K562 (cell line): Measurements from ENCODE around the gene SLC39A11. TPM values are rescaled to one million over a fixed set of nuclear protein-coding genes. Genes with fewer than 3 reads are reported as not detected.

ENCODE experiments used
- ATAC-seq: fragments of 200-7000 bp; cut with Tn5 transposase; 3 replicates; pipeline ENCODE4 v1.9.1; 2020; ENCODE audit warnings: moderate library complexity
- BruUV-seq: library from RNA; stranded (reverse); fragments of 400-500 nt; replicated peaks from 2 replicates; lab custom pipeline; 2021; lab: Mats Ljungman, UMichigan
- CTCF ChIA-PET: fragments of 300-600 bp; formaldehyde crosslinking; extraction: SDS; loops from one replicate; lab custom pipeline; 2021; ENCODE audit warnings: low intra/inter-chr PET ratio; lab: Yijun Ruan, JAX
- POLR2A ChIA-PET: fragments of 300-600, 350-650 bp; sonication (Branson Sonifier 250); formaldehyde crosslinking; extraction: SDS; loops from one replicate; lab custom pipeline; 2021; ENCODE audit warnings: antibody characterized with exemption, inconsistent platforms; lab: Yijun Ruan, JAX
- DNase-seq, 4 experiments: peaks; one replicate each; pipeline versions ENCODE4 v3.0.0 to v3.0.0-alpha.2; 2011 to 2018; ENCODE audit warnings: low spot score in 3 of 4, mixed read lengths in 3 of 4; ENCODE audit errors: extremely low read depth in 1 of 4
- FAIRE-seq: peaks from 2 replicates; lab custom pipeline; 2011; peaks lifted over from hg19 to GRCh38; lab: Jason Lieb, UNC
- H2AFZ ChIP-seq: 2 replicates; pipeline ENCODE4 v1.6.0; 2011; ENCODE audit warnings: low read depth, low read length, control low read depth, inconsistent platforms
- H3K27ac ChIP-seq: fragments of 200-600 bp; 3 replicates; pipeline ENCODE4 v1.8.0; 2011; ENCODE audit warnings: low read depth, mild to moderate bottlenecking, control low read depth, inconsistent platforms, low read length, moderate library complexity, mixed read lengths; ENCODE audit errors: extremely low read depth
- H3K27me3 ChIP-seq, 2 experiments: fragments of 300-600 bp in 1 of 2; 2 replicates in 1 of 2; 3 replicates in 1 of 2; pipeline versions ENCODE4 v1.6.0 to v1.8.0; 2011; ENCODE audit warnings: inconsistent platforms in 2 of 2, low read length in 2 of 2, mild to moderate bottlenecking in 1 of 2, mixed read lengths in 1 of 2, moderate library complexity in 1 of 2; ENCODE audit not compliant: control insufficient read depth in 2 of 2, insufficient read depth in 2 of 2
- H3K36me3 ChIP-seq: fragments of 300-600 bp; 3 replicates; pipeline ENCODE4 v1.8.0; 2011; ENCODE audit warnings: mild to moderate bottlenecking, low read length, inconsistent platforms; ENCODE audit not compliant: control insufficient read depth, insufficient read depth
- H3K4me1 ChIP-seq, 2 experiments: fragments of 200-600 bp in 1 of 2; replicated peaks in 1 of 2; 2 replicates in 1 of 2; 3 replicates in 1 of 2; pipeline versions ENCODE4 v1.5.1 to v1.8.0; 2011; ENCODE audit warnings: inconsistent platforms in 2 of 2, low read length in 2 of 2, mild to moderate bottlenecking in 1 of 2, mixed read lengths in 1 of 2, moderate library complexity in 1 of 2; ENCODE audit not compliant: control insufficient read depth in 2 of 2, insufficient read depth in 2 of 2
- H3K4me2 ChIP-seq: 2 replicates; pipeline ENCODE4 v1.6.1; 2011; ENCODE audit warnings: low read length, control low read depth, inconsistent platforms, mixed read lengths; ENCODE audit not compliant: insufficient read depth
- H3K4me3 ChIP-seq: fragments of 200-600 bp; sonication (generic), shearing (Covaris generic); 2 replicates; pipeline ENCODE4 v1.5.1; 2016; ENCODE audit warnings: control low read depth, inconsistent platforms
- H3K79me2 ChIP-seq: fragments of 200-600 bp; 3 replicates; pipeline ENCODE4 v1.8.0; 2011; ENCODE audit warnings: low read length, inconsistent platforms; ENCODE audit not compliant: control insufficient read depth, insufficient read depth
- H3K9ac ChIP-seq, 2 experiments: 2 replicates each; pipeline versions ENCODE4 v1.6.0 to v1.6.1; 2011; ENCODE audit warnings: low read depth in 2 of 2, low read length in 2 of 2, control low read depth in 1 of 2, inconsistent platforms in 1 of 2, mild to moderate bottlenecking in 1 of 2, mixed read lengths in 1 of 2; ENCODE audit not compliant: insufficient read depth in 1 of 2
- H3K9me1 ChIP-seq: one replicate; pipeline ENCODE4 v1.6.0; 2011; ENCODE audit warnings: inconsistent platforms, mild to moderate bottlenecking, low read length, moderate library complexity; ENCODE audit not compliant: control insufficient read depth, insufficient read depth
- H3K9me3 ChIP-seq: replicated peaks from 2 replicates; pipeline ENCODE4 v1.5.1; 2011; ENCODE audit warnings: low read depth, low read length, inconsistent platforms; ENCODE audit not compliant: control insufficient read depth, insufficient read depth
- H4K20me1 ChIP-seq: replicated peaks from 2 replicates; pipeline ENCODE4 v1.6.1; 2011; ENCODE audit warnings: low read length, inconsistent platforms, mixed read lengths; ENCODE audit not compliant: control insufficient read depth, insufficient read depth
- BRD9 ChIP-seq: fragments of 450-650 bp; IDR thresholded peaks from 2 replicates; pipeline ENCODE4 v1.6.1; 2018; ENCODE audit warnings: low read depth; ENCODE audit not compliant: partially characterized antibody
- C11orf30 ChIP-seq: fragments of 450-650 bp; IDR thresholded peaks from 2 replicates; pipeline ENCODE4 v1.6.1; 2016; ENCODE audit warnings: low read depth, mild to moderate bottlenecking
- CBX2 ChIP-seq: fragments of 200-600 bp; sonication (generic); IDR thresholded peaks from one replicate; pipeline ENCODE4 v1.6.1; 2012; ENCODE audit warnings: mild to moderate bottlenecking, low read length, inconsistent platforms; ENCODE audit not compliant: insufficient read depth, poor library complexity, severe bottlenecking
- HDAC1 ChIP-seq, 2 experiments: fragments of 450-650 bp; IDR thresholded peaks; 2 replicates each; pipeline ENCODE4 v1.6.1; 2016 to 2017; ENCODE audit warnings: inconsistent platforms in 1 of 2, mild to moderate bottlenecking in 1 of 2, moderate library complexity in 1 of 2
- KDM4B ChIP-seq, 2 experiments: fragments of 450-650 bp in 1 of 2; sonication (generic) in 1 of 2; IDR thresholded peaks; 2 replicates each; pipeline ENCODE4 v1.6.1; 2016 to 2017; ENCODE audit warnings: borderline replicate concordance in 2 of 2, antibody characterized with exemption in 1 of 2, low read depth in 1 of 2, mild to moderate bottlenecking in 1 of 2
- KLF13 ChIP-seq: fragments of 450-650 bp; IDR thresholded peaks from 2 replicates; pipeline ENCODE4 v1.6.1; 2016; ENCODE audit warnings: missing genetic modification characterization, low read depth, mild to moderate bottlenecking, missing compliant biosample characterization, moderate library complexity, borderline replicate concordance
- MAFF ChIP-seq: IDR thresholded peaks from 2 replicates; pipeline ENCODE4 v1.6.1; 2012; ENCODE audit warnings: low read length, improper control_type of control experiment
- MAFG ChIP-seq: fragments of 450-650 bp; conservative IDR thresholded peaks from 2 replicates; pipeline ENCODE4 v1.6.1; 2016; ENCODE audit warnings: missing genetic modification characterization, missing compliant biosample characterization
- MAFK ChIP-seq: IDR thresholded peaks from 2 replicates; pipeline ENCODE4 v1.6.1; 2011; ENCODE audit warnings: low read length, improper control_type of control experiment
- SRF ChIP-seq, 2 experiments: fragments of 250-450, 450-650 bp in 1 of 2; sonication (Bioruptor Pico) in 1 of 2; sonication (generic) in 1 of 2; formaldehyde crosslinking; IDR thresholded peaks; 2 replicates each; pipeline versions ENCODE4 v1.5.0 to v1.5.1; 2020 to 2022; ENCODE audit warnings: mild to moderate bottlenecking in 1 of 2, missing genetic modification reagents in 1 of 2
- ZNF316 ChIP-seq: fragments of 450-650 bp; IDR thresholded peaks from 2 replicates; pipeline ENCODE4 v1.6.1; 2016
- ZNF584 ChIP-seq: fragments of 200-800 bp; sonication (Bioruptor generic); IDR thresholded peaks from 2 replicates; pipeline ENCODE4 v1.6.1; 2016; ENCODE audit warnings: low read depth, mild to moderate bottlenecking, missing genetic modification characterization, missing compliant biosample characterization
- WGBS: fragments of 100-300 bp; shearing (Covaris generic); methylation state at CpG from one replicate; pipeline ENCODE4 v1.1.6; 2016; ENCODE audit warnings: low coverage, mixed read lengths; ENCODE audit not compliant: insufficient coverage; ENCODE audit errors: missing lambda C conversion rate; 5-methylcytosine and 5-hydroxymethylcytosine counted together
- in situ Hi-C: fragments of 300-500 bp; cut with MboI; formaldehyde crosslinking; loops from 4 replicates; pipeline ENCODE4 v1.15.0; 2018; ENCODE audit warnings: inconsistent platforms, mixed read lengths
- intact Hi-C: fragments of 100-400 bp; cut with micrococcal nuclease; formaldehyde crosslinking; loops from 2 replicates; pipeline ENCODE4 v1.14.2; 2022
- polyA plus RNA-seq, 8 experiments: library from polyadenylated mRNA; depleted of rRNA in 4 of 8; stranded (reverse) in 5 of 8; unstranded in 3 of 8; fragments of >200 nt; fragmentation: Nextera tagmentation in 2 of 8; fragmentation: Illumina TruSeq in 1 of 8; extraction: Ambion mirVana in 2 of 8; extraction: Trizol in 1 of 8; gene quantifications; 2 replicates each; pipeline versions ENCODE4 v1.2.1 to v1.2.3, GENCODE V29; 2011 to 2014; ENCODE audit warnings: inconsistent platforms in 1 of 8, missing spikeins in 1 of 8
- total RNA-seq, 7 experiments: library from RNA; depleted of rRNA in 6 of 7; stranded (reverse); fragments of >200 nt in 6 of 7; fragmentation: Illumina TruSeq in 2 of 7; extraction: Trizol in 2 of 7; gene quantifications; 2 replicates each; pipeline versions ENCODE4 v1.2.1 to v1.2.3, GENCODE V29; 2011 to 2021; ENCODE audit warnings: low replicate concordance in 1 of 7
- TF ChIP-seq, protein P1 (sequence below): fragments of 450-650 bp; formaldehyde crosslinking; IDR thresholded peaks from 2 replicates; pipeline ENCODE4 v1.4.0; 2020; ENCODE audit warnings: mild to moderate bottlenecking, mixed read lengths
- TF ChIP-seq, protein P2 (sequence below): fragments of 450-650 bp; conservative IDR thresholded peaks from 2 replicates; pipeline ENCODE4 v1.6.1; 2016; ENCODE audit warnings: missing genetic modification characterization, low read depth, mild to moderate bottlenecking, control low read depth, missing compliant biosample characterization
- TF ChIP-seq, protein P3 (sequence below): sonication (generic); formaldehyde crosslinking; IDR thresholded peaks from 2 replicates; pipeline ENCODE4 v1.8.0; 2022; ENCODE audit warnings: missing genetic modification reagents, mild to moderate bottlenecking, borderline replicate concordance

Gene SLC39A11
- total and polyA plus RNA-seq, 9 of the 15 experiments (the other 6 are each of a cell fraction or from before 2014, with no cell fraction given): 10.5 to 26.4 (median 13.4) TPM

DNA sequence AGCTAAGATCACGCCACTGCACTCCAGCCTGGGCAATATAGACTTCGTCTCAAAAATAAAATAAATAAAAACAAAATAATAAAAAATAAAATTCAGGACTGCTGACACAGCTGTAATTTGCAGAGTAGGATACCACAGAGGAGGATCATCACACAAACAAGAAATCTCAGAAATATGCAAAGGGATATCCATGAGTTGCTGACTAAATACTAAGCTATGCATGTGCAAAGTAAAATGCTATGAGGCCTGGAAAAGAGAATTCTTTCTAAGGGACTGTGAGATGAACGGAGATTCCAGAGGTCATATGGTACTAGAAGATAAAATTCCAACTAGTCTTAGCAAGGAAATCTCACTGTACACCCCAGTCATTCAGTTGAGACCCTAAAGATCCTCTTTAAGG, 74.8 kb downstream of the SLC39A11 start:
- no peaks in the 10 kb centered on the region for H3K36me3 ChIP-seq
- no peak overlapping the region for H3K4me3 ChIP-seq
- H2AFZ ChIP-seq: no peak overlapping the region
- CTCF ChIA-PET: no interaction called here
- intact Hi-C loops: no loop called here
- no peaks in the 10 kb centered on the region; a peak in 1 of 5 replicates for H3K4me1 ChIP-seq
- no peak for ATAC-seq
- no peaks in the 10 kb centered on the region for H4K20me1 ChIP-seq
- 71% methylated on average over 3 of the region's 3 CpGs for WGBS
- in situ Hi-C loops: no loop called here
- no peak for DNase-seq
- no peak for FAIRE-seq
- no peaks in the 10 kb centered on the region for H3K79me2 ChIP-seq
- no peaks in the 10 kb centered on the region for H3K27me3 ChIP-seq
- H3K9ac ChIP-seq: no peak overlapping the region
- no peaks in the 10 kb centered on the region for H3K9me1 ChIP-seq
- no TSS peak for BruUV-seq
- POLR2A ChIA-PET: interaction anchor here (0.9 kb wide), 1 partner anchor 13 kb away, joined by 3 read pairs; no protein-coding TSS in a partner anchor
- no peak overlapping the region for H3K4me2 ChIP-seq
- H3K27ac ChIP-seq: no peak overlapping the region
- H3K9me3 ChIP-seq: no peaks in the 10 kb centered on the region
- TF ChIP-seq CBX2: no peak
- TF ChIP-seq SRF (CRISPR knock-in tag; IDR thresholded peaks at IDR 0.05): no peak
- no peak for TF ChIP-seq ZNF584
- peak; percentile 39; the same call in 1 of the 2 replicates for TF ChIP-seq MAFK
- peak; percentile 88 for TF ChIP-seq ZNF316
- no peak for TF ChIP-seq KDM4B (IDR thresholded peaks at IDR 0.05; ENCODE audit: borderline replicate concordance in 2 of 2, low read depth in 1 of 2)
- no peak for TF ChIP-seq BRD9
- TF ChIP-seq MAFG: peak; percentile 67
- TF ChIP-seq, protein P1, sequence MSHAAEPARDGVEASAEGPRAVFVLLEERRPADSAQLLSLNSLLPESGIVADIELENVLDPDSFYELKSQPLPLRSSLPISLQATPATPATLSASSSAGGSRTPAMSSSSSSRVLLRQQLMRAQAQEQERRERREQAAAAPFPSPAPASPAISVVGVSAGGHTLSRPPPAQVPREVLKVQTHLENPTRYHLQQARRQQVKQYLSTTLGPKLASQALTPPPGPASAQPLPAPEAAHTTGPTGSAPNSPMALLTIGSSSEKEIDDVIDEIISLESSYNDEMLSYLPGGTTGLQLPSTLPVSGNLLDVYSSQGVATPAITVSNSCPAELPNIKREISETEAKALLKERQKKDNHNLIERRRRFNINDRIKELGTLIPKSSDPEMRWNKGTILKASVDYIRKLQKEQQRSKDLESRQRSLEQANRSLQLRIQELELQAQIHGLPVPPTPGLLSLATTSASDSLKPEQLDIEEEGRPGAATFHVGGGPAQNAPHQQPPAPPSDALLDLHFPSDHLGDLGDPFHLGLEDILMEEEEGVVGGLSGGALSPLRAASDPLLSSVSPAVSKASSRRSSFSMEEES: no peak
- TF ChIP-seq HDAC1 (IDR thresholded peaks at IDR 0.05): no peak
- no peak for TF ChIP-seq KLF13
- TF ChIP-seq, protein P2, sequence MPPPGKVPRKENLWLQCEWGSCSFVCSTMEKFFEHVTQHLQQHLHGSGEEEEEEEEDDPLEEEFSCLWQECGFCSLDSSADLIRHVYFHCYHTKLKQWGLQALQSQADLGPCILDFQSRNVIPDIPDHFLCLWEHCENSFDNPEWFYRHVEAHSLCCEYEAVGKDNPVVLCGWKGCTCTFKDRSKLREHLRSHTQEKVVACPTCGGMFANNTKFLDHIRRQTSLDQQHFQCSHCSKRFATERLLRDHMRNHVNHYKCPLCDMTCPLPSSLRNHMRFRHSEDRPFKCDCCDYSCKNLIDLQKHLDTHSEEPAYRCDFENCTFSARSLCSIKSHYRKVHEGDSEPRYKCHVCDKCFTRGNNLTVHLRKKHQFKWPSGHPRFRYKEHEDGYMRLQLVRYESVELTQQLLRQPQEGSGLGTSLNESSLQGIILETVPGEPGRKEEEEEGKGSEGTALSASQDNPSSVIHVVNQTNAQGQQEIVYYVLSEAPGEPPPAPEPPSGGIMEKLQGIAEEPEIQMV (tag): no peak
- TF ChIP-seq C11orf30: peak; percentile 70
- peak; percentile 68 for TF ChIP-seq MAFF
- TF ChIP-seq, protein P3, sequence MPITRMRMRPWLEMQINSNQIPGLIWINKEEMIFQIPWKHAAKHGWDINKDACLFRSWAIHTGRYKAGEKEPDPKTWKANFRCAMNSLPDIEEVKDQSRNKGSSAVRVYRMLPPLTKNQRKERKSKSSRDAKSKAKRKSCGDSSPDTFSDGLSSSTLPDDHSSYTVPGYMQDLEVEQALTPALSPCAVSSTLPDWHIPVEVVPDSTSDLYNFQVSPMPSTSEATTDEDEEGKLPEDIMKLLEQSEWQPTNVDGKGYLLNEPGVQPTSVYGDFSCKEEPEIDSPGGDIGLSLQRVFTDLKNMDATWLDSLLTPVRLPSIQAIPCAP (CRISPR knock-in tag): no peak
